Transverse colon (tissue), 4 donors: ENCODE data around the gene PRTG. TPM values are rescaled to one million over a fixed set of nuclear protein-coding genes. Genes with fewer than 3 reads are reported as not detected.

ENCODE experiments used
- DNase-seq: peaks from one replicate; pipeline ENCODE4 v3.0.0-alpha.2; 2019
- H3K27ac ChIP-seq, 4 donors: fragments of 200-600 bp; sonication (generic); 2 replicates each; pipeline ENCODE4 v1.5.1; 2016 to 2018; ENCODE audit warnings: inconsistent platforms in 4 of 4
- H3K27me3 ChIP-seq: fragments of 200-600 bp; sonication (generic); 2 replicates; pipeline ENCODE4 v1.5.1; 2017; ENCODE audit warnings: inconsistent platforms
- H3K36me3 ChIP-seq, 4 donors: fragments of 200-600 bp; sonication (generic); 2 replicates each; pipeline ENCODE4 v1.5.1; 2017 to 2019; ENCODE audit warnings: inconsistent platforms in 4 of 4
- H3K4me1 ChIP-seq, 4 donors: fragments of 200-600 bp; sonication (generic); 2 replicates each; pipeline ENCODE4 v1.5.1; 2017 to 2020; ENCODE audit warnings: inconsistent platforms in 4 of 4
- H3K4me3 ChIP-seq, 4 donors: fragments of 200-600 bp; sonication (generic); 1 replicate in 1 of 4; 2 replicates in 3 of 4; pipeline versions ENCODE4 v1.5.1 to v1.6.1; 2017 to 2019; ENCODE audit warnings: inconsistent platforms in 4 of 4
- H3K9me3 ChIP-seq, 2 donors: fragments of 200-600 bp; sonication (generic); 2 replicates each; pipeline ENCODE4 v1.5.1; 2017 to 2019; ENCODE audit warnings: inconsistent platforms in 2 of 2
- EP300 ChIP-seq: sonication (generic); formaldehyde crosslinking; IDR thresholded peaks from one replicate; pipeline ENCODE4 v1.6.1; 2017; ENCODE audit warnings: antibody characterized with exemption, low read depth
- POLR2A ChIP-seq: fragments of 450-650 bp; IDR thresholded peaks from one replicate; pipeline ENCODE4 v1.6.1; 2016; ENCODE audit warnings: antibody characterized with exemption, mild to moderate bottlenecking, moderate library complexity
- POLR2AphosphoS5 ChIP-seq, 3 donors: sonication (generic); formaldehyde crosslinking; IDR thresholded peaks; one replicate each; pipeline ENCODE4 v1.6.1; 2016; ENCODE audit warnings: antibody characterized with exemption in 3 of 3
- WGBS, 2 donors: methylation state at CpG; one replicate each; pipeline ENCODE4 v1.1.5; 2018; ENCODE audit warnings: low coverage in 1 of 2; 5-methylcytosine and 5-hydroxymethylcytosine counted together
- in situ Hi-C, 4 donors: fragments of 200-750 bp; cut with MboI; loops; one replicate each; pipeline versions ENCODE4 v1.15.0 to v1.15.1; 2017; ENCODE audit warnings: low sequenced_read_pairs in 3 of 4, low pct_ligation_motif_present in 1 of 4, low pct_unique_long_range_greater_than_20kb in 1 of 4
- intact Hi-C: fragments of 100-400 bp; cut with DNase I; formaldehyde crosslinking; loops from one replicate; pipeline ENCODE4 v1.15.1; 2023; ENCODE audit warnings: low total_unique reads
- total RNA-seq, 4 donors: library from RNA; depleted of rRNA; stranded (reverse); fragments of >200 nt; gene quantifications; one replicate each; pipeline ENCODE4 v1.1.0, GENCODE V29; 2016
- TF ChIP-seq, protein P1 (sequence below), 5 experiments: fragments of 200-600 bp in 3 of 5; fragments of 450-650 bp in 2 of 5; sonication (generic) in 3 of 5; IDR thresholded peaks; 1 replicate in 2 of 5; 2 replicates in 3 of 5; pipeline ENCODE4 v1.5.1; 2016 to 2017; ENCODE audit warnings: antibody characterized with exemption in 5 of 5, inconsistent platforms in 3 of 5, mild to moderate bottlenecking in 2 of 5, moderate library complexity in 1 of 5

The PRTG gene
- total RNA-seq, 4 donors from 2014 or later = 0.20 to 0.75 (median 0.66) TPM

DNA sequence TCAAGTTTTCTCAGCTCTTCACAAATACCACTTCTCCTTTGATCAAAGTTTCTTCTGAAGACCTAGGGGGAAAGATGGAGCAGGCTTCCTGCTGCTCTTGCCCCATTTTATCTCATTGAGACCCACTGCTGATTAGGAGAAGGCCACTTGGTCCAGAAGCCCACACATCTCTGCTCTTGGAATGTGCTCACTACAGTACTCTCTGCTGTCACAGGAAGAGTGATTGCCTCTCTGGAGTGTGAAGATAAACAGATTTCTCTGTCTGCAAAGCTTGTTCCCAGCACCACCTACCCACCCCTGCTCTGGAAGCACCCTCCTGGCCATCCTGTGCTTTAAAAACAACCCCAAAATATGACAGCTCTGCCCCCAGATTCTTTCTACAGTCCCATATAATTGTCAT, 41.3 kb upstream of the PRTG start:
- Histone ChIP-seq H3K4me3 (no peak overlapping the region), H3K27me3 (peaks cover 2% of the 10 kb centered on the region), H3K9me3 (no peaks in the 10 kb centered on the region), H3K27ac (no peak overlapping the region), H3K36me3 (no peaks in the 10 kb centered on the region), H3K4me1 (no peaks in the 10 kb centered on the region)
- no peak for DNase-seq
- intact Hi-C loops = no loop called here
- in situ Hi-C loops = no loop called here
- TF ChIP-seq EP300 = no peak
- no peak for TF ChIP-seq POLR2AphosphoS5 (IDR thresholded peaks at IDR 0.05)
- TF ChIP-seq, protein P1, sequence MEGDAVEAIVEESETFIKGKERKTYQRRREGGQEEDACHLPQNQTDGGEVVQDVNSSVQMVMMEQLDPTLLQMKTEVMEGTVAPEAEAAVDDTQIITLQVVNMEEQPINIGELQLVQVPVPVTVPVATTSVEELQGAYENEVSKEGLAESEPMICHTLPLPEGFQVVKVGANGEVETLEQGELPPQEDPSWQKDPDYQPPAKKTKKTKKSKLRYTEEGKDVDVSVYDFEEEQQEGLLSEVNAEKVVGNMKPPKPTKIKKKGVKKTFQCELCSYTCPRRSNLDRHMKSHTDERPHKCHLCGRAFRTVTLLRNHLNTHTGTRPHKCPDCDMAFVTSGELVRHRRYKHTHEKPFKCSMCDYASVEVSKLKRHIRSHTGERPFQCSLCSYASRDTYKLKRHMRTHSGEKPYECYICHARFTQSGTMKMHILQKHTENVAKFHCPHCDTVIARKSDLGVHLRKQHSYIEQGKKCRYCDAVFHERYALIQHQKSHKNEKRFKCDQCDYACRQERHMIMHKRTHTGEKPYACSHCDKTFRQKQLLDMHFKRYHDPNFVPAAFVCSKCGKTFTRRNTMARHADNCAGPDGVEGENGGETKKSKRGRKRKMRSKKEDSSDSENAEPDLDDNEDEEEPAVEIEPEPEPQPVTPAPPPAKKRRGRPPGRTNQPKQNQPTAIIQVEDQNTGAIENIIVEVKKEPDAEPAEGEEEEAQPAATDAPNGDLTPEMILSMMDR (IDR thresholded peaks at IDR 0.05) = no peak
- no peak for TF ChIP-seq POLR2A

GRCh38 chr15:55782901-55783300, 39.9 kb upstream of the PRTG start:
- no peaks in the 10 kb centered on the region for H3K36me3 ChIP-seq
- TF ChIP-seq POLR2AphosphoS5 (IDR thresholded peaks at IDR 0.05) (no peak), POLR2A (no peak)
- WGBS, 2 donors = 43 to 61% methylated on average over 2 to 3 of the region's 3 CpGs

DNA sequence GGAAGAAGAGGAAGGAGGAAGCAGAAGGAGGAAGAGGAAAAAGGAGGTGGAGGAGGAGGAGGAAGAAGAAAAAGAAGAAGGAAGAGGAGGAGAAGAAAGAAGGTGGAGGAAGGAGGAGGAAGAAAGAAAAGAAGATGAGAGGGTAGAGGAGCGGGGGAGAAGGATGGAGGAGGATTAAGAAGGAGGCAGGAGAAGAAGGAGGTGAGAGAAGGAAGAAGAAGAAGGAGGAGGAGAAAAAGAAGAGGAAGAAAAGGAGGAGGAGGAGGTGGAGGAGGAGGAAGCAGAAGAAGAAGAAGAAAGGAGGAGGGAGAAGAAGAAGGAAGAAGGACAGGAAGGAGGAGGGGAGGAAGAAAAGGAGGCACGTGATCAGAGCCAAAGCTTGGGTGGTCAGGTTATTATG, 37.3 kb upstream of the PRTG start:
- DNase-seq = no peak
- intact Hi-C loops = no loop called here

More at GRCh38 chr15:55782901-55783300, 39.9 kb upstream of the PRTG start:
- Histone ChIP-seq H3K9me3 (no peaks in the 10 kb centered on the region), H3K4me3 (no peak overlapping the region), H3K27ac (no peak overlapping the region), H3K4me1 (no peaks in the 10 kb centered on the region), H3K27me3 (peaks cover 5% of the 10 kb centered on the region)
- intact Hi-C loops = no loop called here
- no peak for DNase-seq
- in situ Hi-C loops = no loop called here

DNA sequence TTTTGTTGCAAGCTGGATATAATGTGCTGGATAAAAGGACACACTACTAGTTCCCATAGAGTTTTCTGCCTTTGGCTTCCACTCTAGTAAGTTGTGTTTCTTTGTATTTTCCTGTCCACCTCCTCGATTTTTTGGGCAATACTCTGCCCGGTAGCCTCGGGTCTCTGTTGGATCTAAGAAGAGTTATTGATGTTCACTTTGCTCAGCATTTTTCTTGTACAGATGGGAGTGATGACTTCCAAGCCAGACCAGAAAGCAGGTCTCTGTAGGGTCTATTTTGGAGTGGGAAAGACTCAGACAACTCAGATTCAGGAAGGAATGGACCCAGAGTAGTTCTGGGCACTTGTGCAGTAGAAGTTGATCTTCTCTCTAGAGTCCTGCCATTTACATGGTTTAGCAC, 36.0 kb upstream of the PRTG start:
- intact Hi-C loops (no loop called here), in situ Hi-C loops (no loop called here)
- peaks cover 5% of the 10 kb centered on the region for H3K27me3 ChIP-seq
- 84% methylated on average over 3 of the region's 3 CpGs; no CpG with 5 or more reads in 1 of the 2 donors for WGBS, 2 donors
- no peaks in the 10 kb centered on the region for H3K4me1 ChIP-seq
- no peak overlapping the region for H3K27ac ChIP-seq
- no peaks in the 10 kb centered on the region for H3K36me3 ChIP-seq
- DNase-seq = no peak
- TF ChIP-seq POLR2AphosphoS5 (IDR thresholded peaks at IDR 0.05) (no peak), POLR2A (no peak), EP300 (no peak)
- TF ChIP-seq, protein P1 (IDR thresholded peaks at IDR 0.05) = no peak
- H3K9me3 ChIP-seq = no peaks in the 10 kb centered on the region
- H3K4me3 ChIP-seq = no peak overlapping the region

More for the DNA sequence above, 37.3 kb upstream of the PRTG start:
- in situ Hi-C loops = no loop called here
- no peak overlapping the region for H3K27ac ChIP-seq
- H3K9me3 ChIP-seq = no peaks in the 10 kb centered on the region
- peaks cover 5% of the 10 kb centered on the region for H3K27me3 ChIP-seq
- 20 to 66% methylated on average over 1 to 2 of the region's 2 CpGs for WGBS, 2 donors
- H3K4me3 ChIP-seq = no peak overlapping the region
- H3K36me3 ChIP-seq = no peaks in the 10 kb centered on the region
- no peaks in the 10 kb centered on the region for H3K4me1 ChIP-seq
- TF ChIP-seq EP300 (no peak), POLR2A (no peak), POLR2AphosphoS5 (IDR thresholded peaks at IDR 0.05) (no peak)
- TF ChIP-seq, protein P1 (IDR thresholded peaks at IDR 0.05) = no peak

GRCh38 chr15:55775316-55775715, 32.4 kb upstream of the PRTG start:
- H3K36me3 ChIP-seq = no peaks in the 10 kb centered on the region
- TF ChIP-seq, protein P1 (IDR thresholded peaks at IDR 0.05) = no peak
- TF ChIP-seq EP300 (no peak), POLR2A (no peak), POLR2AphosphoS5 (IDR thresholded peaks at IDR 0.05) (no peak)
- in situ Hi-C loops (no loop called here), intact Hi-C loops (no loop called here)
- peaks cover 5% of the 10 kb centered on the region for H3K27me3 ChIP-seq
- H3K9me3 ChIP-seq = no peaks in the 10 kb centered on the region
- H3K27ac ChIP-seq = no peak overlapping the region
- no peak for DNase-seq
- WGBS, 2 donors = 79 to 96% methylated on average over 2 to 4 of the region's 4 CpGs
- H3K4me3 ChIP-seq = no peak overlapping the region
- no peaks in the 10 kb centered on the region for H3K4me1 ChIP-seq
